Measurements from ENCODE around the gene CADM3. TPM values are rescaled to one million over a fixed set of nuclear protein-coding genes. Genes with fewer than 3 reads are reported as not detected.
A peak's percentile ranks its signal among the peaks of the same experiment; 100 is the strongest.

The CADM3 gene
- total RNA-seq, 1 donor from 2014 or later: 5.3 TPM

DNA sequence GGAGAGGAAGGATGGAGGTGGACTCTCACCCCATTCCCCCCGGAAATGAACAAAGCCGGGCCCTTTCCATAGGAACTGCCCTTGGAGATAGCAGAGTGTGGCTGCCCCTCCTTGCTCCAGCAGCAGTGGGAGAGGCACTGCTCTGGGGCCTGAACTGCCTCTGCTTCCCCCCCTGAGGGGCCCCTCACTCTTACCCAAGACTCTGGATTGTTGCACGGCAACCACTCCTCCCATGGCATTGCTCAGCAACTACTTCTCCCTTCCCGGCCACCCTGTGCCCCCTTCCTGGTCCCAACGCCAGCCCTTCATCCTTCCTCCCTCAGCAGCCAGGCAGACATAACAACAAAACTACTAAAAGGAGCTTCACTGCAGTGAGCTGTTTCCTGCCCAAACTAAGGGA is 30.2 kb downstream of the CADM3 start:
- ATAC-seq (ENCODE audit: poor library complexity) (no peak), DNase-seq (no peak)
- intact Hi-C loops (cut with DNase I): no loop called here

DNA sequence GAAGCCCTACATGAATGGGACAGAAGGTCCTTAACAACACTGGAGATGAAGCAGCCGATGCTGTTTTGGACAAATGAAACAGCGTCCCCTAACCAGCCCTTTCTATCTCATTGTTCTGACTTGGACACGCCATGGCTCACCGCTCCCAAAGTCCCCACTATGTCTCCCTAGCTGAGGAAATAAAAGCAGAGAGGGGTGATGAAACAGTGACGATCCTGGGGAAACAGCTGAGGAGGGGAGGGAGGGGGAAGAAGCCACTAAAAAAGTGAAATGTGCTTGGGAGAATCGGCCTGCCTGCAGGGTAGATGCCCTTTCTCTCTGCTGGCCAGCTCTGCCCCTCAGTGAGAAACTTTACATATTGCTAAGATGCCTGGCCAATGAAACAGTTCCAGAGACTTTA is 32.2 kb downstream of the CADM3 start:
- intact Hi-C loops (cut with DNase I): no loop called here
- no peak for ATAC-seq (ENCODE audit: poor library complexity)
- no peak for DNase-seq

DNA sequence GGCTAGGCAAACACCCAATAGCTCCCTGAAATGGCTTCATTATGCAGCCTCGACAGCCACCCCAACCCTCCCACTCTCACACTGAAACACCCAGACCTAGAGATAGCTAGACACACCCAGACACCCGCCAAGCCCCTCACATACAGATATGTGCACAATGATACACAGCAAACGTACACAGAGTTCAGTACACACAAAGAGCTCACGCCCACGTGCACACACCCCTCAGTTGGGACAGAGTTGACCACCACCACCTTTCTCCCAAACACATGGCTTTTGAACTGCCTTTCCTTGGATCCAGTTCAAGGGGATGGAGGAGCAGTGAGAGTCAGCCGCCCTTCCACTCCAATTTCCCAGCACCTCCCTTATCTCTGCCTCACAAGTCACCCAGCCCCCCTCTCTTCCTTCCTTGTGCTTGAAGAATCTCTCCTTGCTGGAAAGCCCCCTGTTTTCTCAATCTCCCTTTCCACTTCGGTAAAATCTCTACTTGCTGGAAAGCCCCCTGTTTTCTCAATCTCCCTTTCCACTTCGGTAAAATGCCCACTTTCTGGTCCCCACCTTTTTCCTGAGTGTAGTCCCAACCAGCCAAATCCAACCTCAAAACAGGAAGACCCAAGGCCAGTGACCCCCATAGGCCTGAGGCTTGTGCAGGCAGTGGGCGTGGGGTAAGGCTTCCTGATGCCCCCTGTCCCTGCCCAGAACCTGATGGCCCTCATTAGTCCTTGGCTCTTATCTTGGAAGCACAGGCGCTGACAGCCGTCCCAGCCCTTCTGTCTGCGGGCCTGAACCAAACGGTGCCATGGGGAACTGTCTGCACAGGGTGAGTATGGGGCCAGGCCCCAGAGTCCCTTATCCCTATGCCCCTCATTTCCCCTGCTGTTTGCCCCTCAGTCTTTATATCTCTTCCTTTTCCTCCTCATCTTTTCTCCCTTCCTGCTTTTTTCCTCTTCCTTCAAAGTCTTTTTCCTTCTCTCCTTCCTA is 33.0 kb downstream of the CADM3 start, which contains the start of gene ACKR1:
ACKR1 (plus strand) TSS at position 715 of the 981 bp plus-strand sequence; CDS start at position 800, 85 bp downstream.
- intact Hi-C loops (cut with DNase I): no loop called here
- no peak for DNase-seq
- no peak for ATAC-seq (ENCODE audit: poor library complexity)

DNA sequence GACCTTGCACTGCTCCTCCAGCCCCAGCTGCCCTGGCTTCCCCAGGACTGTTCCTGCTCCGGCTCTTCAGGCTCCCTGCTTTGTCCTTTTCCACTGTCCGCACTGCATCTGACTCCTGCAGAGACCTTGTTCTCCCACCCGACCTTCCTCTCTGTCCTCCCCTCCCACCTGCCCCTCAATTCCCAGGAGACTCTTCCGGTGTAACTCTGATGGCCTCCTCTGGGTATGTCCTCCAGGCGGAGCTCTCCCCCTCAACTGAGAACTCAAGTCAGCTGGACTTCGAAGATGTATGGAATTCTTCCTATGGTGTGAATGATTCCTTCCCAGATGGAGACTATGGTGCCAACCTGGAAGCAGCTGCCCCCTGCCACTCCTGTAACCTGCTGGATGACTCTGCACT is 33.8 kb downstream of the CADM3 start:
- DNase-seq (no peak), ATAC-seq (ENCODE audit: poor library complexity) (no peak)
- intact Hi-C loops (cut with DNase I): no loop called here

DNA sequence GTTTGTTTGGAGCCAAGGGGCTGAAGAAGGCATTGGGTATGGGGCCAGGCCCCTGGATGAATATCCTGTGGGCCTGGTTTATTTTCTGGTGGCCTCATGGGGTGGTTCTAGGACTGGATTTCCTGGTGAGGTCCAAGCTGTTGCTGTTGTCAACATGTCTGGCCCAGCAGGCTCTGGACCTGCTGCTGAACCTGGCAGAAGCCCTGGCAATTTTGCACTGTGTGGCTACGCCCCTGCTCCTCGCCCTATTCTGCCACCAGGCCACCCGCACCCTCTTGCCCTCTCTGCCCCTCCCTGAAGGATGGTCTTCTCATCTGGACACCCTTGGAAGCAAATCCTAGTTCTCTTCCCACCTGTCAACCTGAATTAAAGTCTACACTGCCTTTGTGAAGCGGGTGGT is 34.7 kb downstream of the CADM3 start:
- DNase-seq (no peak), ATAC-seq (ENCODE audit: poor library complexity) (no peak)
- intact Hi-C loops (cut with DNase I): no loop called here

DNA sequence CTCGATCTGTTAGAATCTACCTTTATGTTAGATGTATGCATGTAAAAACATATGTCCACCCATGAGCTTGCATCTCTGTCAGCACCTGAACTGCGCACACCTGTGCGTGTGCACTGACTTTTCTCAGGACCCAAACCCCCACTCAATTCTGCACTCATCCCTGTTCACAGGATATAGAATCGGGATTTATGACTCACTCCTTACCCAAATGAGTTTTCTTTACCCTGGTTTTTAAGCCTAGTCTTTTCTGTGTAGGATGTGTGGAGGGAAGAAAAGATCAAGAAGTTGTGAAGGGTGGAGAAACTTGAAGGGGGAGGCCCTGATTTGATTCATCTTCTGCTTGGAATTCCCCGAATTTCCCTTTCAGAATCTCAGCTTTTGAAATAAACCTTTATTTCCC is 35.7 kb downstream of the CADM3 start:
- DNase-seq (no peak), ATAC-seq (ENCODE audit: poor library complexity) (no peak)
- intact Hi-C loops (cut with DNase I): no loop called here

DNA sequence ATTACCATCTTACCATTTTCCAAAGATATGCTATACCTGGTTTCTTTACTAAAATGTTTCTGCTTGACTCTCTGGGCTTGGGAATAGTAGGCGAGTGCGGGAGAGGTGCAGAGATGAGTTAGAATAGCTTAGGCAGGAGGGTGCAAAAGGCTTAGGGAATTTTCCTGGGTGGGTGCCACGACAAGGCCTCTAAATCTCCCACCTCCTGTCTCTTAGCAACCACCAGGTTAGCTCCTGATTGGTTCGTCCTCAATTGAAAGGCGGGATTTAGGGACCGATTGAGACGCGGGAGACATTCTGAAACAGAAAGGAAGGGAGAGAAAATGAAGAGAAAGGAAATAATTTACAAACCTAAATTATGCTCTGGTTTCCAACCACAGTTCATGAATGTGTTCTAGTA is 36.4 kb downstream of the CADM3 start:
- ATAC-seq (ENCODE audit: poor library complexity) (no peak), DNase-seq (no peak)
- intact Hi-C loops (cut with DNase I): no loop called here

DNA sequence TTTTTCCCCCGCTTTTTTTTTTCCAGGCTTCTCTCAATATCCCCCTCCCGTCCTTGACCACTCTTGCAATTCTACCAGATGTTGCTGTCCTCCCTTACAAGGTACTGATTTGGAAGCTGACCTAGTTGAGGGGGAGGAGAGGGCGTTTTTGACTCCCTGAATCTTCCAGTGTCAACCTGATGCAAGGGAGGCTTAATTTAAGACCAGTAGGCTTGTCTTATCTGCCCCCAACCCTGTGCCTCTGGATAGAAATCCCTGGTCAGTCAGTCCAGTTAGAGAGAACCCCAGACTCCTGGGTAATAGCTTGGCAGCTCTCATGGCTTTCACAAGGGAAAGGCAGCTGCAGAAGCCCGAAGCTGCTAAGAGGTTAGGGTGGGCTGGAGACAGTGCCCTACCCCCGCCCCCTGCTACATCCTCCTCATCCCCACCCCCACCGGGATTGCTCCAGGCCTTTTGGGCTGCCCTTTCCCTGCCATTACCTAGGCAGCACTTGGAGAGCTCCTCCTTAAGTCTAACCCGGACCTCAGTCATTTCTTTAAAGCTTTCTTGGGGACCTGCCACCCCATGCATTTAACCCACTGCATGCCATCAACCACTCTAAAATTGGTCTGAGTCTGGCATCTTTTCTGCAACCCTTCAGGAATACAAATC is 36.9 kb downstream of the CADM3 start:
- ATAC-seq (ENCODE audit: poor library complexity) (no peak), DNase-seq (no peak)
- intact Hi-C loops (cut with DNase I): no loop called here

DNA sequence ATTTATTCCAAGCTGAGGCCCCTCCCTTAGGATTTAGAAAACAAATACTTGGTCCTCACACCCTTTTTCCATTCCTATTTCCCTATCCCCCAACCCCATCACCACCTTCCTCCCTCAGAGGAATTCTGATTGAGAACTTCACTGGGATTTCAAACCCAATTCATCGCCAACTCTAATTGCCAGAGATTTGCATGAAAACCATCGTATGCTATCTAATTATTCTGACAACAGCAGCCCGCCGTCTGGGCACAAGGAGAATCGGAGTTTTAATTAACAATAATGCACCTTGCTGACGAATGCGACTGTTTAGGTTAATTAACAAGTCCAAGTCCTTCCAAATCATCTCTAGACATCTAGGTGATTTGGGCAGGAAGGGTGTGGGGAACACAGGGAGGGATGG is 37.6 kb downstream of the CADM3 start:
- ATAC-seq (ENCODE audit: poor library complexity) (no peak), DNase-seq (no peak)
- intact Hi-C loops (cut with DNase I): no loop called here

DNA sequence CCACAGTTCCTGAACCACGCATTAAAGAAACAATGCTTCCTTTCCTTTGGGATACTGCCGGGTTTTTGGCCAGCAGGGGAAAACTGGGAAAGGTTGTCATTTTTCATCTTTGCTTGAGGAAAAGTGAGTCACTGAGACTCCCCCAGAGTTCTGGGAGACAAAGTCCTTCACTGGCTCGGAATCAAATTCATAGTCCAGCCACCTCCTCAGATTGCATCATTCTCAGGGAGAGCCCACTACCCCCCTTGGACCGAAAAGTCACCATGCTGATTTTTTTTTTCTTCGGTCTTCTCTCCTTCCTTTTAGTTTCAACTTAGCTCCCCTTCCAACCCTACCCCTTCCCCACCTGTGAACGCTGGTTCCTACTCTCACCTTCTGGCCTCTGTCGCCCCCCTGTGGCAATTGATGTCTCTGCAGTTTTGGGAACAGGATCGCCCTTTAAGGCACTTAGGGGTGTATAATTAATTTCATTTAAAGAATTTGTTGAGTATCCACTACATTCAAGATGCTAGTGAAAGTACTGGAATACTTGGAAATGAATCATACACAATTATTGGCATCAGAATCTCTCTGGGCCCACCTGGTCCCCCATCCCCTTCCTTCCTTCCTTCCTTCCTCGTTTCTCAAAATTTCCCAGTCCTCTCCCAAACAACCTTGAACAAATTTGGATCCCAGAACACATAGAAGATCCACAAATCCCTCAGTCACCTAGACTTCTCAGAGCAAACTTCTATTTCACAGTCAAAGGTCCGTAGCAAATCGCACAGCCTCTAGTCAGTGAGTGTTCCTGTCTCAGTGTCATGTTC is 40.1 kb downstream of the CADM3 start:
- no peak for ATAC-seq (ENCODE audit: poor library complexity)
- intact Hi-C loops (cut with DNase I): loop anchor here (2.0 kb wide), 1 partner anchor 49 kb away; no protein-coding TSS in a partner anchor
- peak; percentile 43 for DNase-seq

DNA sequence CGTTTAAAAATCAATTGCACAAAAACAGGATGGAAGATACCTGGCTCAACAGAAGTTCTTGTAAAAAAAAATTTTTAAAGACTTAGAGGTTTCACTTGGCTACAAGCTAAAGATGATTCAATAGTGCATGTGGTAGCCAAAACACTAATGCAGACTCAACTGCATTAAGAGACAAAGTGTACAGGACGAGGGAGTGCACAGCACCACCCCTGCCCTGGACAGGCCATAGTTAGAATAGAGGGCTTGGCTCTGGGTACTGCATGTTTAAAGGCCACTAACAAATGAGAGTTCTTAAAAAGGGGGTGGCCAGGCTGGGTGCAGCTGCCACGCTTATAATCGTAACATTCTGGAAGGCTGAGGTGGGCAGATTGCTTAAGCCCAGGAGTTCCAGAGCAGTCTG is 41.2 kb downstream of the CADM3 start:
- intact Hi-C loops (cut with DNase I): loop anchor here (2.0 kb wide), 1 partner anchor 50 kb away; no protein-coding TSS in a partner anchor
- DNase-seq (no peak), ATAC-seq (ENCODE audit: poor library complexity) (no peak)

DNA sequence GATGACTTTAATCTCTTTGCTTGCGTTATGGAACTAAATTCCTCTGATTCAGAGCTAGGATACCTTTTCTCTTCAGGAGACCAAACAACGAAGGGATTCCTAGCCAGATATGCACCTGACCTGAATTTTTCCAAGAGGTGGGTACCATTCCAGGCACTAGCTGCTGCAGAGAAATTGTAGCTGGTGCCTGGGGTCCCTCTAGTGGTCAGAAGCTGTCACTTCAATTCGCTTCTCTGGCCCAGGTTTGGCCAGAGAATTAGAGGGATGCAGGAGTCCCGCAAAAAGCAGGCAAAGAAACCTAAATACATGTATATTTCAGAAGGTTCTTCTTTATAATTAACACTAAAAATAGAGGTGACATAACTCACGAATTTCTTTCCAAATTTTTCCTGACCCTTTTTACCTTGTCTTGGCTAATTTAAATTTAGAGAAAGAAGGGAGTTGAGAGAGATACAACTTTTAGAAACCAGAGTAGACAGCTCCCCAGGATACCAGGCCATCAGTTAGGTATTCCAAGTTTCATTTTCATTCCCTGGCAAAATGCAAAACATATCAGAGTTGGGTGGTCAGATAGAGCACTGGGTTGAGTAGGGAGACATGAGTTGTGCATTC is 42.8 kb downstream of the CADM3 start:
- ATAC-seq (ENCODE audit: poor library complexity): peak; percentile 62
- DNase-seq: no peak
- intact Hi-C loops (cut with DNase I): no loop called here

DNA sequence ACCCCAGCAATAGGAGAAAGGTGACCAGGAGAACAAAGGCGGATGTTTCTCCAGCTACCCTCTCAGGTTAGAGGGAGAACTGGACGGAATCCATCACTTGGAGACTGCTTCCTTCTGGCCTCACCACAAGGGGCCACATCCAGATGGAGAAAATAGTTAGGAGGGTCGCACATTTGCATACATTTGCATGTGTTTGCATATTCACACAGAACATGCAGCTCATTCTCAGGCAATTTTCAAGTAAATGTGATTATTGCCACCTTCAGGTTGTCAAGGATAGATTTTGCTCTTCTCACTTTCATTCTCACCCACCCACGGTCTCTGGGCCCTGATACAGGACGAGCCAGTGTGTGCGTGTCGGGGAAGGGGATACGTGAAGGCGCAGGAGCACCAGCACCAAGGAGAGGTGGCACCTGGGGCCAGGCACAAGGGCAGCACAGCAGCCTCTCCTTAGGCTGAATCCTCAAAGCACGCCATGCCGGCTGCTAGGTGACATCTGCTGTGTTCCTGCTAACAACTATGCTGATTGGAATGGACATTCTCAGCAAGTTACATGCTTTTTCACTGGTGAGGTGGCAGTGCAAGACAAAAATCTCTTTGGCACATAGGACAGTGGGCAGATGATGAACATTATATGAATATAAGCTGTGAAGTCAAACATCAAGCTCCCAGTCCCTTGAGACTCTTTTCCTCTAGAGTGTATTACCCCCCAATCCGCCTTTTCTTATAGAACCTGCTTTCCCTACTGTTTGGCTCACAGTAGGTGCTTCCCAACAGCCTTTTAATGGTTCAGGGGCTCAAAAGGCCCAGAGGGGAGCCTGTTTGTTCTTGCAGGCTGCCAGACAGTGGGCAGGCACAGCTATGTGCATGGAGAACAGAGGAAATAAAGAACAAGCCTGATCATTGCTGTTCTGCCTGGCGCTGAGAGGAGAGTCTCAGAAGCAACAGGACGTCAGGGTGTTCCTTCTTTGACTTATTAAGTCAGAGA is 47.5 kb downstream of the CADM3 start:
- no peak for DNase-seq
- intact Hi-C loops (cut with DNase I): no loop called here
- no peak for ATAC-seq (ENCODE audit: poor library complexity)

DNA sequence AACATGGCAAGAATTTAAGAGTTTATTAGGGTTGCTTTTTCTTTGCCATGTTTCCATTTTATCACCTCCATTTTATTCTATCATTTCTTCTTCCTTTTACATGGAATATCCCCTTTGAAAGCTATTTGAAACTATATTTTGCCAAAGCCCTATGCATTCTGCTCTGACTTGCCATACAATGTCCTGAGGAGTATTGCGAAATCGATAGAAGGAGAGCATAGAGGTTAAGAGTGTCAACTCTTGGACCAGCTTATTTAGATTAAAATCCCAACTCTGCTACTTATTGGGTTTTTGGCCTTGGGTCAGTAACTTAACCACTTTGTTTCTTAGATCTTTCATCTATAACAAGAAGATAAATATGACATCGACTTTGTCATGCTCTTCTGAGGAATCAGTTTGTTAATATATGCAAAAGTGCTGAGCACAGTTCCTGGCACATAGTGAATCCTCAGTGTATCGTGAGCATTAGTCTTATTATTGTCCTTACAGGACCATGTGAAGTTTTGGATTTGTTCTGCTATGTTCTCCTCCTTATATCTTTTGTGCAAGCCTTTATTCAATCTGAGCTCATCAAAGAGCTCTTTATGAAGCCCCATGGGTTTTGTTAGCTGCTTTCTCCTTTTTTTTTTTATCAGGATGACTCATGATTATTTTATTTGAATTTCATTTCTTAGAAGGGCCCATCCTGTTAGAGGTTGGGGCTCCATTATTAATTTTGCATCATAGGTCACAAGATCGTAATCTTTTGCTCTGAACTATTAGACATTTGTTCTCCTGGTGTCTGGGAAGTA is 50.9 kb downstream of the CADM3 start:
- intact Hi-C loops (cut with DNase I): no loop called here
- DNase-seq (no peak), ATAC-seq (ENCODE audit: poor library complexity) (no peak)

DNA sequence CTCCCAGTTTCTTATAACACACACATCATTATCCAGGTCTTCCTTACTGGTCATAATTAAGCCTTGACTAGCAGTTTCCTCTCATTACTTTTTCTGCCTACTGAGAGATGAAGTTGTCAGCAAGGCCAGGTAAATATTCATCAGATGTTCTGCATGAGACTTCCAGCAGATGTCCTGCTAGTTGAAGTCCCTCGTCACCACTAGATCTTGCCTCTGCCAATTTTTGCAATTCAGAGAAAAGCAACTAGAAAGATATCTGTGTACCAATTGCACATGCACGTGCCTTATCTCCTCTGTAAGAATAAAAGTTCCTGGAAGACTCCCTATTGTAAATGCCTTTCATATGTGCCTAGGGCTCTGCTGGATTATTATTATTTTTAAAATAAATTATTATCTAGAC is 51.6 kb downstream of the CADM3 start:
- DNase-seq (no peak), ATAC-seq (ENCODE audit: poor library complexity) (no peak)
- intact Hi-C loops (cut with DNase I): no loop called here

DNA sequence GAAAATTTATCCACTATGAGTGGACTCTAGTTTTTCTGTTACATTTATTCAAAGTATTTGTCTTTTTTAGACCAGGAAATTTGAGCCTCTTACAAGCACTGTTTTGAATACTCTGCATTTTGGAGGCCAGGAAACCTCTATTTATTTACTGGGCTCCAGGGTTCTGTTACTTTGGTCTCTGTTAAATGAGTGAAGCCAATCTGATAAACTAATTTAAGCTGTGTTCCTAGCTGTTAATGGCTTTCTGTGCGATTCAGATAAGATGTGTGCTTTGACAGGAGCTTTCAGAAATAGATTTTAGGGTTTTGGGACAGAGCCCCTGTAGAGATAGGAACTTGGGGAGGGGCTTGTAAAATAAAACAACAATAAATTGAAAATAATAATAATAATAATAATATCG is 57.1 kb downstream of the CADM3 start:
- intact Hi-C loops (cut with DNase I): no loop called here
- ATAC-seq (ENCODE audit: poor library complexity) (no peak), DNase-seq (no peak)

All from Right ventricle myocardium superior (tissue), 1 donor.